ELR (cell line): ENCODE results near the gene FAM83B.
"Not testable (repeated sequence)": the region's sequence is repeated elsewhere in the genome, so short reads cannot be mapped to it uniquely, and the experiment has no call there.

Source experiments
- DNase-seq: peaks from one replicate; pipeline ENCODE4 v3.0.0-alpha.2; 2015; ENCODE audit warnings: low read depth

Gene FAM83B

DNA sequence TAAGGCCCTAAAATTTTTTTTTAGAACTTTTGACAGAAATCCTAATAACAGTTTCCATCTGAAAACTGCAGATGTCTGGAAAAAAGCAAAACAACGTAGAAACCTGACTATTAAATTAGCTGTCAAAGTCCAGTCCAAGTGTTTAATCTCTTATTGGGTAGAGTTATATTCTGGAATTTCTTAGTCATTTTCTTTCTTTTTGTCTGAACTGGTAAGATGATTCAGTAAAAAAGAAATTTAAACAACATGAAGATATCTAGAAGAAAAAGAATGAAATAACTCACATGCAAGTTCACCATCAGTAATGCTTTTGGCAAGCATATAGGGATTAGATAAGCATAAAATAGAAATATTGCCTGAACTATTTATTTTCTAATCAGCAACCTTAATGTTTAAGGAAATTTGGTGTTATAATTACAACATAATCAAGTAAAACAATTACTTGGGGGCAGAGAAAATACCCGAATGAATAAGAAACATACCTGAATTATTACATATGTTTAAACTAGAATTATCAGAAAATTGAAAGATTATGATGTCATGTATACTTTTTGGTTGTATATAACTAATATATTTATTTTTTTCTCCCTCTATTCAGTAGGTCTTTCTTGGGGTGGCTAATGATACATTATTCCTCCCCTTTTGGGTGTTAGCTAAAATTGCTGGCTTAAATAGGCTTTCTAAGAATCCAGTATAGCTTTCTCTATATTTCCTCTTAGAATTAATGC lies 51.1 kb downstream of the FAM83B start:
- no peak for DNase-seq

- no peak for DNase-seq
Measured at GRCh38 chr6:54898767-54899166, 52.2 kb downstream of the FAM83B start.

GRCh38 chr6:54899442-54899841 lies 52.9 kb downstream of the FAM83B start:
- DNase-seq, result no peak

GRCh38 chr6:54899986-54900385 lies 53.4 kb downstream of the FAM83B start:
- no peak for DNase-seq

- no peak for DNase-seq
Measured at GRCh38 chr6:54900666-54901065, 54.1 kb downstream of the FAM83B start.

DNA sequence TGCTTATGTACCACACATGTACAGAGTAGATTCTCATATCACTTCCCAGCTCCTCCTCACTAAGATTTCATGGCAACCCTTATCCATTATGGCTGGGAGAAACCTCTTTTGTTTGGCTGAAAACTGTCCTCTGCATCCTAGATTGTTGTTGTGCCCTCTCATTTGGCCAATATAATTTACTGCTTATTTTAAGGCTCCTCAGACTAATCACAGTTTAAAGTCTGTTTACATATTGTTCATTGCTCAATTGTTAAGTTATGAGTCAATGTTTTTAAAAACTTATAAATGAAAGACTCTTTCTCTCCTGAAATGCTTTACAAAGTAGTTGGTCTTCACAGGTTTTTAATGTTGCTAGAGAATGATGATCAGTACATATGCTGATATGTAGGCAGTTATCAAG lies 57.3 kb downstream of the FAM83B start:
- peak; percentile 33 for DNase-seq

GRCh38 chr6:54907355-54907754 lies 60.8 kb downstream of the FAM83B start:
- DNase-seq, result peak; percentile 26

- no peak for DNase-seq
Measured at GRCh38 chr6:54909184-54909583, 62.6 kb downstream of the FAM83B start.

DNA sequence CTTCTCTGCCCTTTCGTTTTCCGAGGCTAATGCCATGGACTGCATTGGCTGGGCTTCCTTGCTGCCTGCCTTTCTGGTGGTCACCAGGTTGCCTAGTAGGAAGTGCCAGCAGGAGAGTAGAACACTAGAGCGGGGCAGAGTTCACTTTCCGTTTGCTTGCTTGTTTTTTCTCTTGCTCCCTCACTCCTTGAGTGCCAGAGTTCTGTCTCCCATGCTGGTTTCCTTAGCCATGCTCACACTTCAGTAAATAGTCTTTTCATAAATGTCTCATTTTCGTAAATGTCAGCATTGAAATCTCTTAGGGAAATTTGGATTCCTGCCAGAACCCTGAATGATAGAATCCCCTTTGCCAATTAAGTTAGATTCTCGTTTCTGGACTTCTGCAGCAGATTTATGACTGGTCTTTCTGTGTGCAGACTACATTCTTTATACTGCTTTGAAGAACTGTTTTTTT lies 63.9 kb downstream of the FAM83B start:
- DNase-seq, result no peak

DNA sequence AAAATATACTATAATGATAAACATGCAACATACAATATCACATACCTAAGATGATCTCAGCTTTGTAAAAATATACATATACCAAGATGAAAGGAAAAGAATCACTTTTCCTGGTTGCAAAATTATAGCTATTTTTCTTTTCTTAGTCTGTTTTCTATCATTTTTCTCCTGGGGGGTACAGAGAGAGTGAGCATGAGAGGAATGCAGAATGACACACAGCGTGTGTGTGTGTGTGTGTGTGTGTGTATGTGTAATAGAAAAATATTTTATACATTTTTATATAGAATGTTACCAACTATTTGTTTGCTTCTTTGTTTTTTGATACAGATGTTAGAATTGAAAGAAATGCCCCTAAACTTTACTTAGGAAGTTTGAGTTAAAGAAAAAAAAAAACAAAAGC lies 64.3 kb downstream of the FAM83B start:
- DNase-seq, result no peak

DNA sequence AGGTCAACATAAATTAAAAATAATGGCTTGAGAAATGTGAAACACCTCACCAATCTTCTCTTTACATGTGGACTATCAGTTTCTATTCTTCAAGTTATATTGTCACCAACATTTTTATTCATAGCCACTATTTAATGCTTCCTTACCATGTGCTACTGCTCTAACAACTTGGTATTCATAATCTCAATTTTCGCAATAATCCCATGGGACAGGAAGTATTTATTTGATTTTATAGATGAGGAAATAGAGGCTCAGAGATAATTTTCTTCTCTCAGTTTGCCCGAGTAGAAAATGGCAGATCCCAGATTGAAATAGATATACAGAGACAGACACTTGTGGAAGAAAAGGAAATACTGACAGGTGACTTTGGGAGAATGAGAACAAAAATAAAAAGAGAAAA lies 66.6 kb downstream of the FAM83B start:
- DNase-seq, result no peak

- DNase-seq, result peak; percentile 94
Measured at GRCh38 chr6:54916858-54917257, 70.3 kb downstream of the FAM83B start.

- DNase-seq, result peak; percentile 56
Measured at GRCh38 chr6:54920628-54921027, 74.1 kb downstream of the FAM83B start.

- no peak for DNase-seq
Measured at GRCh38 chr6:54921891-54922290, 75.3 kb downstream of the FAM83B start.

DNA sequence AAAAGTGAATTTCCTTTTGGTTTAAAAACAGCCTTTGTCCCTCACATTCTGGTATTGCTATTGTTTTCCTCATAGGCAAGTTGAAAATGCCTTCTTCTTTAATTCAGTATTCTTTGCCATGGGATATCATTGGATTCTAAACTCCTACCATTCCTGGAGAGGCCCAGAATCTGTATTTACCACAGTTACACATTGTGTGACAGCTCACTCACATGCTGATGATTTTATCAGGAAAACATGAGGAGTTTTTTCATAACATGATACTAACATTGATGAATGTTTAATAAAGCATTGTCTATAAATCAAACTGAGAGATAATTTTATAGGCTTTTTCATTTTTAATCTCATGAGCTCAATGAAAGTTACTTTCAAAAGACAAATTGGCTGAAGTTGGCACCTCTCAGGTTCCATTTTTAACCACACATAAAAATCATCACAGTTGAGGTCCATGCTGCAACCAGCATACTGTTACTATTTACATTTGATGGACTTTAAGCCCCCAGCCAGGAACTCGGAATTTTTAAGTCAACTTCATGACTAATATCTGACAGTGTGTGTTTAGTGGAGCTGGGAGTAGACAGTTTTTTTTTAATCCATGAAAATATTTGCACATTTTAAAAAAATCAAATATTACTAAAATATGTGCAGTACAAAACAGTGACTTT lies 82.8 kb downstream of the FAM83B start:
- peak; percentile 15 for DNase-seq

DNA sequence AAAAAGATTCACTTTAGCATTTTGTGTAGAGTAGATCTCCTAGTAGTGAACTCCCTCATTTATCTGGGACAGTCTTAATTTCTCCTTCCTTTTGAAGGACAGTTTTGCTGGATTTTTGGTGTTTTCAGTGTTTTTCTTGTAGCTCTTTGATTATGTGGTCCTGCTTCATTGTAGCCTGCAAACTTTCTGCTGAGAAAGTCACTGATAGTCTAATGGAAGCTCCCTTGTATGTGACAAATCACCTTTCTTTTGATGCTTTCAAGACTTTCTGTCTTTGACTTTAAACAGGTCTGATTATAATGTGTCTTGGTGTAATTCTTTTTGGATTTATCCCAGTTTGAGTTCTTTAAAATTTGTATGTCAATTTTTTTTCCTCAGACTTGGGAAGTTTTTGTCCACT lies 86.1 kb downstream of the FAM83B start:
- no peak for DNase-seq

DNA sequence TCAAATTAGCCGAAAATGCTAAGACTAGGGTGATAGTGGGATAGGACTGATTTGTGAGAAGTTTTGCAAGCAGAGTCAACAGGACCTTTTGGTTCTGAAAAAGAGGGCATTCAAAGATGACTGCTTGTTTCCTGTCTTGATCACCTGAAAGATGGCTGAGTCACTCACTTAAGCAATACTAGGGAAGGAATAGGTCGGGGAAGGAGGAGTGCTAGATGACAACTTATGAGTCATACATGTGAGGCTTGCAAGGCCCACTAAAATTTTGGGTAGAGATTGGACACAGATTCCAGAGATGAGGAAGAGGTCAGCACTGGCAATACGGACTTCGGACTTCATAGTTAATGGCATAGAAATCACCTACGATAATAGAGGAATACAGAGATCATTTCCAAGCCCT lies 89.2 kb downstream of the FAM83B start:
- DNase-seq, result peak; percentile 90

- no peak for DNase-seq
Measured at GRCh38 chr6:54937371-54937770, 90.8 kb downstream of the FAM83B start.

GRCh38 chr6:54957698-54958097 lies 111.1 kb downstream of the FAM83B start:
- no peak for DNase-seq

GRCh38 chr6:54958446-54958845 lies 111.9 kb downstream of the FAM83B start:
- DNase-seq, result no peak

GRCh38 chr6:54959820-54960219 lies 113.2 kb downstream of the FAM83B start:
- no peak for DNase-seq

- DNase-seq, result not testable (repeated sequence)
Measured at GRCh38 chr6:54961372-54961771, 114.8 kb downstream of the FAM83B start.

DNA sequence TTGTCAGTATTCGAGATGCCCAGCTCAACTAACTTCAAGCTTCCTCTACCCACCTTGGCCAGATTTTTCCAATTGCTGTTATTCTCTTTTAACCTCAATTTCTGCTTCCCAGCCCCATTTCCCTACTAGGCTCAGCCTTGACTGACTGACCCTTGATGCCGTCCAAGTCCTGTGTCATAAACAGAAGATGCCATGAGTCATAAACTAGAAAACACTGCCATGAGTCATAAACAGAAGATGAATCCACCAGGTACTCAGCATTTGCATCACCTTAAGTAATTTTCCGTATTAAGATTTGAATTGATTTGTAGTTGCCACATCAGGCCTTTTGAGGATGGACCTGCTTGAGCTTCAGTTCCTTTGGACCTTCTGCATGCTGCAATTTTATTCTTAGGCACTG lies 123.8 kb downstream of the FAM83B start:
- DNase-seq, result peak; percentile 58

DNA sequence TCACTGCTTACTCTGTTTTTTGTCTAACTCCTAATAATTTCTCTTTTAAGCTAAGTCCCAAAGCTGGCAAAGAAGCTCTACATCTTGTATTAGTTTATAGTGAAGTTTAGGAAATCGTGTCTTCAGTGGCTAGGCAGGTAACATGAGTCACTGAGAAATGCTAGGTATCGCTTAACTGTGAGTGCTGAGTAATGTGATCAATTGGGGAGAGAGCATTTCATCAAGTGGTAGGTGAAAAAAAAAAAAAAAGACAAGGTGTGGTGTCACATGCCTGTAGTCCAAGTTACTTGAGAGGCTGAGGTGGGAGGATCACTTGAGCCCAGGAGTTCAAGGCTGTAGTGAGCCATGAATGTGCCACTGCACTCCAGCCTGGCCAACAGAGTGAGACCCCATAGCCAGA lies 125.3 kb downstream of the FAM83B start:
- no peak for DNase-seq
